NCI-H1436 treated with DMSO at 0.1 percent for 48 hours (cell line): Measurements from ENCODE around the gene HJURP.
"Not testable (repeated sequence)": the region's sequence is repeated elsewhere in the genome, so short reads cannot be mapped to it uniquely, and the experiment has no call there.

Source experiments
- DNase-seq: peaks from one replicate; lab custom pipeline; 2025; lab: John Stamatoyannopoulos, UW

The HJURP gene, protein sequence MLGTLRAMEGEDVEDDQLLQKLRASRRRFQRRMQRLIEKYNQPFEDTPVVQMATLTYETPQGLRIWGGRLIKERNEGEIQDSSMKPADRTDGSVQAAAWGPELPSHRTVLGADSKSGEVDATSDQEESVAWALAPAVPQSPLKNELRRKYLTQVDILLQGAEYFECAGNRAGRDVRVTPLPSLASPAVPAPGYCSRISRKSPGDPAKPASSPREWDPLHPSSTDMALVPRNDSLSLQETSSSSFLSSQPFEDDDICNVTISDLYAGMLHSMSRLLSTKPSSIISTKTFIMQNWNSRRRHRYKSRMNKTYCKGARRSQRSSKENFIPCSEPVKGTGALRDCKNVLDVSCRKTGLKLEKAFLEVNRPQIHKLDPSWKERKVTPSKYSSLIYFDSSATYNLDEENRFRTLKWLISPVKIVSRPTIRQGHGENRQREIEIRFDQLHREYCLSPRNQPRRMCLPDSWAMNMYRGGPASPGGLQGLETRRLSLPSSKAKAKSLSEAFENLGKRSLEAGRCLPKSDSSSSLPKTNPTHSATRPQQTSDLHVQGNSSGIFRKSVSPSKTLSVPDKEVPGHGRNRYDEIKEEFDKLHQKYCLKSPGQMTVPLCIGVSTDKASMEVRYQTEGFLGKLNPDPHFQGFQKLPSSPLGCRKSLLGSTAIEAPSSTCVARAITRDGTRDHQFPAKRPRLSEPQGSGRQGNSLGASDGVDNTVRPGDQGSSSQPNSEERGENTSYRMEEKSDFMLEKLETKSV

DNA sequence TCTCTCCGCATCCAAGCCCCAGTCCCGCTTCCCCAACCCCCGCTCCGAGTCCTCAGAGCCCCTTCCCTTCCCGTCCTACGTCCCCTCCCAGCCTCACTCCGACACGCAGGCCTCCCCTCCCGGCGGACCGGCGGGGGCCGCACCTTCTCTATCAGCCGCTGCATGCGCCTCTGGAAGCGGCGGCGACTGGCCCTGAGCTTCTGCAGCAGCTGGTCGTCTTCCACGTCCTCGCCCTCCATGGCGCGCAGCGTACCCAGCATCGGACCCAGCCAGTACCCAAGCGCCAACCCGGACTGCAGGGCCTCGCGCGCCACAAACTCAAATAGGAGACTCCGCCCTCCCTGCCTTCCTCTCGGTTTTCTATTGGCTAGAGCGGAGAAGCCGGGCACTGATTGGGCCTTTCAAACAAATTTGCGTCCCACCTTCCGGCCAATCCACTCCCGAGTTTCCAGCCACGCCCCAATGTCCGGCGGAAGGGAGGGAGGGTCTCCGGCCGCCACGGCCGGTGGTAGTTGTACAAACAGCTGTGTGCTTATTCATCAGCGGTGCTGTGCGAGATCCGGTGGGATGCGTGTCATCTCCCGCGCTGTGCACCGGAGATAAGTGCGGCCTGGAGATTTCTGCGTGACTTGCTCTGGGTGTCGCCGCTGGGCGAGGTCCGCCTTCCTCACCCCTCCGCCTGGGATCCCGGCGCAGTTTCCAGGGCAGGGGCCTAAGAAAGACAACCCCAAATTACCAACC lies at the start of gene HJURP:
Gene HJURP (minus strand): TSS at position 295 of the 741 bp plus-strand sequence. CDS start 35 bp downstream, at position 260.
- peak; percentile 83 for DNase-seq

DNA sequence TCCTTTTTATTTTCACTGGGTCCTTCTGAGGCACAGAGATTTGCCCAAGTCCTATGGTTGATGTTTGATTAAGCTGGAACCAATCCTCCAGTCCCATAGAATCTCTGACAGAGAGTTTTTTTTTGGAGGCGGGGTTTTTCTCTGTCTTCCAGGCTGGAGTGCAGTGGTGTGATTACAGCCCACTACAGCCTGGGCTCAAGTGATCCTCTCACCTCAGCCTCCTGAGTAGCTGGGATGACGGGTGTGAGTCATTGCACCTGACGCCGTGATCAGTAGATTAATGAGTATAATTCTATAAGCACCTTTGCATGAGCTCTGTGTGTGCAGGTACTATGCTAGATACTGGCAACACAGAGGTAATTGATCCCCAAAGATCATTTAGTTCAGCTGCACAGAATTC lies 47.5 kb upstream of the HJURP start:
- DNase-seq = peak; percentile 12

DNA sequence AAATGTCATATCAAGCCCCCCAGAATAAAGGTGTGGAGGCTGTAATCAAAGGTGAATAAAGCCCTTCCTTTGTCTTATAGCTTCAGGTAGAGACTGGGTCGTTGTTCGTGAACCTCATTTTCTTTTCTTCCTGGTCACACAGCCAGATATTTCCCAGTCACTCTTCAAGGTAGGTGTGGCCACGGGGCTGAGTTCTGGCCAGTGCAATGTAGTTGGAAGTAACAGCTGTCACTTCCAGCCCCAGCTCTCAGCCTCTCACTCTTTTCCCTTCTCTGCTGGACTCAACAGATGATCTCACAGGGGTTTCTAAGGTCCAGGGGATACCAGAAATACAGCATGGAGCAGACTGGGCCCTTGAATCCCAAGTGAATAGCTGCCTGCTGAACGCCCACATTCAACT lies 47.0 kb upstream of the HJURP start:
- no peak for DNase-seq

DNA sequence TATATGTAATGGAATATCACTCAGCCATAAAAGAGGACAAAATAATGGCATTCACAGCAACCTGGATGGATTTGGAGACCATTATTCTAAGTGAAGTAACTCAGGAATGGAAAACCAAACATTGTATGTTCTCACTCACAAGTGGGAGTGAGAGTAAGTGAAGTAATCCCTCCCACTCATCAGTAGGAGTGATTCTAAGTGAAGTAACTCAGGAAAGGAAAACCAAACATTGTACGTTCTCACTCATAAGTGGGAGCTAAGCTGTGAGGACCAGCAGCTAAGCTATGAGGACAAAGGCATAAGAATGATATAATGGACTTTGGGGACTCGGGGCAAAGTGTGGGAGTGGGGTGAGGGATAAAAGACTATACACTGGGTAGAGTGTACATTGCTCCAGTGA lies 41.9 kb upstream of the HJURP start:
- DNase-seq = not testable (repeated sequence)

DNA sequence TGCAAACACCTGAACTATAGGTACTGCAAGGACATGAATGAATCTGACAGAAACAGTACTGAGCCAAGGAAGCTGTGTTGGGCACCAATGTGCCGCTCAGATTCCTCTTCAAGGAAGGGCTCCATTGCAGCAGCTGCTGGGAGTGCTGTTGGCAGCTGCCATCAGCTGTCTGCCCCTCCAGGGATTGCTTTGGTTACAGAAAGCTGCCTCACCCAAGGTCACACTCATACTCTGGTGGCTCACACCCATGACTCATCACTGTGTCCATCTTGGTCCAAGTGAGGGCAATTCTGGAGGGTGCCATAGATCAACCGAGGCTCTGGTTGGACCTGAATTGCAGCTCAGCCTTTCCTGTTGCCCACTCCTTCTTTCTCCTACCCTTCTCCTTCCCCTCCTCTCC lies 38.5 kb upstream of the HJURP start:
- DNase-seq = no peak

DNA sequence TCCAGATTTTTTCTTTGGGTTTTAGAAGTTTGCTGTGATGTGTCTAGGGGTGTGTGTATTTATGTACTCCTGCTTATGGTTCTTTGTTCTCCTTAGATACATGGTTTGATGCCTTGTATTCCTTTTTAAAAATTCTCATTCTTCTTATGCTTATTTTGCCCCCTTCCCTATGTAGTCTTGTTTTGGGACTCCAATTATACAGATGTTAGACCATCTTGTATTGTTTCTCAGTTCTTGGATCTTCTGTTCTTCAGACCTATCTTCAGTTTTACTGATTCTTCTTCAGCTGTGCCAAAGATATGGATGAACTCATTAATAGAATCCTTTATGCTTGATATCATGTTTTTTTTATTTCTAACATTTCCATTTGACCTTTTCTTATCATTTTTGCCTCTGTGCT lies 28.0 kb upstream of the HJURP start:
- DNase-seq = no peak

DNA sequence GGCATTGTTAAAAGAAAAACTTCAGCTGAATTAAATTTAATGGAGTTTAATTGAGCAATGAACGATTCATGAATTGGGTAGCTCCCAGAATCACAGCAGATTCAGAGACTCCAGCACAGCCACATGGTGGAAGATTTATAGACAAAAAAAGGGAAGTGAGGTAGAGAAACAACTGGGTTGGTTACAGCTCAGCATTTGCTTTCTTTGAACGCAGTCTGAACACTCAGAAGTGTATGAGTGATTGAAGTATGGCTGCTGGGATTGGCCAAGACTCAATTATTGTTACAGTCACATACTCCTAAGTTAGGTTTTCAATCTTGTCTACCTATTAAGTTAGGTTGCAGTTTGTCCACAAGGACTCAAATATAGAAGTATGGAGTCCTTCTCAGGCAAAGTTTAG lies 17.8 kb upstream of the HJURP start:
- not testable (repeated sequence) for DNase-seq

DNA sequence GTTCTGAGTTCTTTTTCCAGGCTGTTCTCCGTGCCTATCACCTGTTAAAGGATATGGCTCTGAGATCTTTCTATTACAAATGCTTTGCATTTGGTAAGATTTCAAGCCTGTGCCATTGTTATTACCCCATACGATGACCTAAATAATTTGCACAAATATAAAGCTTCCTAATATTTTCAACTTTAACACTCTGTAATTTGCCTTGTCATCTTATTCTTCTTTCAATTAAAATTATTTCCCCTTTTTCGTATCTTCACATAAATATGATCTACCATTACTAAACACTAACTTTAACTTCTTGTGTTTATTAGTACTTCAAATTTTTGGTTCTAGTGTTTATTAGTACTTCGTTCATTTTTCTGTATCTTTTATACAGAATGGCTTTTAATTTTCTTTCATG lies 17.1 kb upstream of the HJURP start:
- DNase-seq = no peak

DNA sequence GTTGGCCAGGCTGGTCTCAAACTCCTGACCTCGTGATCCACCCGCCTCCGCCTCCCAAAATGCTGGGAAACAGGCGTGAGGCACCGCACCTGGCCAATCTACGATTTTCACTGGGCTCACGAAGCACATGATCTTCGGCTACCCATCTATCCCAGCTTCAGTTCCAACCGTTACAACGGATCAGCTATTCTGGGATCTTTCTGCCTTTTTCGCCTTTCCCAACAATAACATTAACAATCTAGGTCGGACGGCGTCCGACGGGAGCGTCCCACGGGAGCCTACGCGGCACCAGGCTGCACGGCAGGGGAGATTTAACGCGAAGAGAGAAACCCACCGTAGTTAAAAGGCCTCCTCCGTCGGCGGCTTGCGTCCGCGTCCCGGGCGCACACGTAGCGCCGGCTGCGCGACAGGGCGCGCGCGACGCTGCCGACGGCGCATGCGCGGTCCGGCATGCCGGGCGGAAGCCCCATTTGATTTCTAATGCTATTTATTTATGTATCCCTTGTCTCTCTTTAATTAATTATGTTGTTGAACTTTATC lies 13.7 kb upstream of the HJURP start, which contains the start of gene MSL3B:
Gene MSL3B (minus strand): TSS at position 394 of the 540 bp plus-strand sequence.
- no peak for DNase-seq

DNA sequence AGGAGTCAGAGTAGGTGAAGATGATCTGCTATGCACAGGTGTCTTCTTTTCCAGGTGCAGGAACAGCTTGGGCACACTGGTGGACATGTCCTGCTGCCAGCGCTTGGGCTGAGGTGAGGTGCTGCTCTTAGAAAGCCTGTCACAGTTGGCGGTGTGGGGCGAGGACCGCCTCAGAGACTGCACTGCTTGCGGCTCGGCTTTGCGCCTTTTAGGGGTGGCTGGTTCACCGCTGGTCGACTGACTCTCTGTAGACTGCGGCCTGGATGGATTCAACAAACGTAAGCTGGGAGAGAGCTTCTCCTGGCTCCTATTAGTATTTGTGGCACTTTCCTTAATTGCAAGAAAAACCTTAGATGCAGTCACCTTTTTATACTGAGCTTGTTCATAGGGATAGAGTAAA lies 12.1 kb upstream of the HJURP start:
- DNase-seq = no peak

DNA sequence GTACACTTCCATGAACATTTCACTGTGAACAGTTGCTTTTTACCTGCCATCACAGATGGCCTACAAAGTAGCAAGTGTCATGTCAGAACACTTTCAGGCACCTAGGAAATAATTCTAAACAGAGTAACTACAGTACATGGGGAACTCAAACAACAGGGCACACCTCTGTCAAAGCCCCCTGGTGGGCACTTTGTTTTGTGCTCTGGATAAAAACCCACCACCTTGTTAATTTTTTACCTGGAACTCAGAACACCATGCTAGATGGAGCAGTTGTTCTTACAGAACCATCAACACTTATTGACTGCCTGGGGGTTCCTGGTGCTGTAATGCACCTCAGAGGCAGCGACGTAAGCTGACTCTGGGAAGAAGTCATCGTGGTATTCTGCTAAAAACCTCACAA lies 11.5 kb upstream of the HJURP start:
- DNase-seq = no peak

DNA sequence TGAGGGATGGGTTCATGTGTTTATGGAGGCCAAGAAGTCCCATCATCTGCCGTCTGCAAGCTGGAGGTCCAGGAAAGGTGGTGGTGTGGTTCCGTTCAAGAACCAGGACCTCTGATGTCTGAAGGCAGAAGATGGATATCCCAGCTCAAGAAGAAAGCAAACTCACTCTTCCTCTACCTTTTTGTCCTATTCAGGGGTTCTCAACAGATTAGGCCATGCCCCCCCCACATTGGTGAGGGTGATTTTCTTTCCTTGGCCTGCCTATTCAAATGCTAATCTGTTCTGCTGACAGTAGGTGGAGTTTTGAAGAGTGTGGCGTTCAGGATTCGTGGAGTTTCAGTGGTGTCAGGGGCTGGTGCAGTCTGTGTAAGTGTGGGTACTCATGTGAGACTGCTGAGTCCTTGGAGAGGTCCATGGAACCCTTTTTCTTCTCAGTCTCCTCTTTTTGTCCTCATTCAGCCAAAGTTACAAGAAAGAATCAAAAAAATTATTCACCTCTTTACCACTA lies 8.0 kb upstream of the HJURP start:
- no peak for DNase-seq

DNA sequence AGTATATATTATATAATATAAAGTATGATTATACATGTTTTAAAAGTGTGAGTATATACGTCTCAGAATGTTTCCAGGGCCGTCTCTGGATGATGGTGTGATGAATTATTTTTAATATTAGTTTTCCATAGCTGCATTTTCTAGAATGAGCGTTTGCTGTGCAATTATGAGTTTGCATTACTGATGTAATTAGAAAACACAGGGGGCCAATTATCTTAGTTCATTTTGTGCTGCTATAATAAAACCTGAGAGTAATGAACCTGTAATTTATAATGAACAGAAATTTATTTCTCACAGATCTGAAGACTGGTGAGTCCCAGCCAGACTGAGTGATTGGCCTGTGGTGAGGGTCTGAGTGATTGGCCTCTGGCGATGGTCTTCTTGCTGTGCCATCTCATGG lies 4.0 kb upstream of the HJURP start:
- no peak for DNase-seq

DNA sequence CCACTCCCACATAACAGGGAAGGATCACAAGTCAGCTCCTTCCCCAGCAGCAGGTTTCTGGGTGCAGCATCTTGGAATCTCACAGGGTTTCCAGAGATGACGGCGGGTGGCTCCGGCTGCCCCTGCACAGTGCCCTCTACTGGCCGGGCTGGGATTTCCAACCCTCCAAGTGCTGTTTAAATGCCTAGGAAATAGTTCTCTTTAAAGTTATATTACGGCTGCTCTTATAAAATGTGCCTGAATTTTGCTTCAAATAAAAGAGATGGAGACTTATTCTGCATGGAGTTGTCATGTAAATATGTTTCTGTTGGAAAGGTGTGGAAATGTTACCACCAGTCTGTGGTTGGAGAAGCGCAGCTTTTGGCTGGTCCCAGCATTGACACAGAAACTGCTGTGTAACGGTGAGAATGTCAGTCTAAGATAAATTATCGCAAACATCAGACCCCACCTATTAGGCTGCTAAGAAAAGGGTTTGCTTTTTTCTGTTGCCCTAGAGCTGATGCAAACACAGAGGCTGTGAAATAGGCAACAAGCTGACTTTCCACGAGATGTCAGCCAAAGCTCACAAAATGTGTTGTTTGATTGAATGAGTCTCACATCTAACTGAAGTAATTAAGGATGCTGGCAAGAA lies 3.3 kb upstream of the HJURP start:
- no peak for DNase-seq

DNA sequence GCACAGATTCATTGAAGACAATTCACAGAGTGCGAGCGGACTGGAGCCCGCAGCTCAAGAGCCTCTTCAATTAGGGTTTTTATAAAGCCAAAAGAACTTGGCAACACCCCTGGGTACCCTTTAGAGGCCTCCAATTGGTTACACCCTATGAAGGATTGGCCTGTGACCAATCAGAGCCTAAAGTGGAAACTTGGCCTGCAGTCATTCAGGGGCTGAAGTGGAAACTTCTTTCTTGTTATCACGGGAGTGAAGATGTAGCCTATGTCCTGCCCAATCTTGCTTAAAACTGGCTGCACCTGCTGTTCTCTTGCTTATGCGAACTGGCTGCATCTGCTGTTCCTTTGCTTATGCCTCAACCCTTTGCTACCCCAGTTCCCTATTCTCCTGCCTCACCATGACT lies 1.8 kb upstream of the HJURP start:
- peak; percentile 34 for DNase-seq

DNA sequence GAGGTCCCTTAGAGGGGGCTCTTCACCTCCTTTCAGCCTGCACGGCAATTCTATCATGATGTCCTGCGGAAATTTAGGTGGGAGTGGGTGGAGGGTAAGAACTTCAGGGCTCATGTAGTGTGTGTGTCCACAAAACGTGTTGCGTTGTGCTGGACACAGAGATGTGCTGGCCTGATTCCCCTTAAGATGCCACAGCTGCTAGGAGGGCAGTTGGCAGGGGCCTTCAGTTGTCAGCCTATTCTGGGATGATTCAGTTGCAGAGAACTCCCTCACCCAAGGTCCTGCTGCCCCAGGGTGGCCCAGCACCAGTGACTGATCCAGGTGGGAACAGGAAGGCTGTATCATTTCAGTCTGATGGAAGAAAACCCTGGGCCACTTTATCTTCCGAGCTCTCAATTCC lies 1.0 kb upstream of the HJURP start:
- DNase-seq = no peak

DNA sequence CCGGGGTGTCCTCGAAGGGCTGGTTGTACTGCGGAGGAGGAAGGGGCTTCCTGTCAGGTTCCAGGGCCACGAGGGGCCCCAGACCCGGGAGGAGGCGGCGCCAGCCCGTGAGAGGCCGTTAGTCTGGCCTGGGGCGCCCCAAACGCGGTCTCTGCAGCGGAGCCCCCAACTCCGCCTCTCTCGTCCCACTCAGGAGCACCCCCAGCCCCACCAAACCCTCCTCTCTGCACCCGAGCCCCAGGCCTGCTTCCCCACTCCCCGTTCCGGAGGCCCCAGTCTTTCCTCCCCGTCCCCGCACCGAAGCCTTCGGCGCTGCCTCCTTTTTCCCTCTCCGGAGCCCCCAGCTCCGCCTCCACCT lies 473 bp downstream of the HJURP start:
- DNase-seq = no peak

DNA sequence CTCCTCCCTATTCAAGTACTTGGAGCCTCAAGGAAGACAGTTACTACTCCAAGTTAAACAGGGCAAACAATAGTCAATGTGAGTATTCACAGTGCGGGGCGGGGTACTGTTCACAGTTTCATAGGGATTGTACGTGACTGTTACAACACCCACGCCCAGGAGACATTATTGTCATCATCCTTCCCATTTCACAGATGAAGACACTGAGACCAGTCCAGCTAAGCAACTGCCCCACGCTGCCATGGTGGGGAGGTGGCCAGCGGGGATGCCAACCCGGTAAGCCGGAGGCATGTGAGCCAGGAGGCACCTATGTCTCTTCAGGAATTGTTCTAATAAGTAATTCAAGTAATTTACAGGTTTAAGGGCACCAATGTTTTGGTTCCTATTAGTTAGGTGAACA lies 982 bp downstream of the HJURP start:
- DNase-seq = no peak

DNA sequence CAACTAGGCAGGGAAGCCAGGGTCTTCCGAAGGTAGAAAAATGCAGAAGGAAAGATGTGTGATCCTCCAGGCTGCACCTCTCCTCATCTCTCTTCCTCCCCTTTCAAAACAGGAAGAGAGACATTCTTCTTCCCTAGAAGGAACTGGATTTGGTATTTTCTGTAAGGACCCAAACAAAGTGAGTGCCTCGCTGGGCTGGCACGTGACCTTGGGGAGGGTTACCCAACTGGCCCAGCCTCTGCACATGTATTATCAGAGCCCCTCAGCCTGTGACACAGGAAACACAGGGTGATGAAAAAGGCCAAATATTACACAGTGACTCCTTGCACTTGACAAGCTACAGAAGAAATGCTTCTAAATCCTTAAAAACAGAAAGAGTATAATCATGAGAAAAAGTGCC lies 2.3 kb downstream of the HJURP start:
- DNase-seq = no peak

DNA sequence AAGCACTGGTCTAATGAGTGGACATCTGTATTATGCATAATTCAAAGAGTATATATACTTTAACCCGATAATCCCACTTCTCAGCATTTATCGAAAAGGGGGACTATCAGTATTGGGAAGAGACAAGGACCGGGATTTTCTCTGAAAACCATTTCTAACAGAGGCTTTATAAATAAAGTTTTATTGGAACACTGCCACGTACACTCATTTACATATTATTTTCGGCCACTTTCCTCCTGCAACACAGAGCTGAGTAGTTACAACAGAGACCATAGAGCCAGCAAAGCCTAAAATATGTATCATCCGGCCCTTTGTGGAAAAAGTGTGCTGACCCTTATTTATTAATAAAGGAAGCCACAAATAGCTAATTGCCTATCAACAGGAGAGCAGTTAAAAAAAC lies 3.2 kb downstream of the HJURP start:
- DNase-seq = no peak

DNA sequence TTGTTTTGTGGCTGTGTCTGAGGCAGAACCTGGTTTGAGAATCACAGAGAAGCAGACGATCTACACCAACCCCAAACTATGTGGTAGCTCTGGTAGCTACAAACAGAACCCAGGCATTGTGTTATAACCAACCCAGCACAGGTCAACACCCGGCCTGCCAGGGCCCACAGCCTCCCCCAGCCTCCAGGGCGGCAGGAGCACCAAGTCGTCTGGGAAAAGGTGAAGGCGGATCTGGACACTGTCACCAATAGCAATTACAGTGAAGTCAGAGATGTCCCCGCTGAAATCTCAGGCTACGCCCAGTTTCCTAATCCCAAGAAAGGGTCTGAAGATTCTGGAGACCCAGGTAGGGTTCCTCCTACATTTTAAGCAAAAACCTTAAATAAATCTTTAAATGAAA lies 3.6 kb downstream of the HJURP start:
- no peak for DNase-seq
